Measurements from ENCODE around the gene AMER3. TPM values are rescaled to one million over a fixed set of nuclear protein-coding genes. Genes with fewer than 3 reads are reported as not detected.

The AMER3 gene
- total and polyA plus RNA-seq, 4 donors: not detected

GRCh38 chr2:130786076-130786475 is 30.7 kb downstream of the AMER3 start:
- Histone ChIP-seq H3K9me3 (ENCODE audit: control insufficient read depth in 4 of 4, low read length in 3 of 4) (no peaks in the 10 kb centered on the region), H3K27me3 (ENCODE audit: control insufficient read depth in 4 of 4, insufficient read depth in 4 of 4, low read length in 3 of 4) (no peaks in the 10 kb centered on the region), H3K4me3 (ENCODE audit: low read depth in 1 of 3, low read length in 3 of 3) (no peak overlapping the region), H3K27ac (ENCODE audit: low read depth in 1 of 2, low read length in 2 of 2) (no peak overlapping the region), H3K4me1 (ENCODE audit: control insufficient read depth in 4 of 4, insufficient read depth in 4 of 4, low read length in 3 of 4) (no peaks in the 10 kb centered on the region), H3K36me3 (ENCODE audit: control insufficient read depth in 4 of 4, insufficient read depth in 3 of 4, low read depth in 1 of 4, low read length in 3 of 4) (no peaks in the 10 kb centered on the region), H3K9ac (ENCODE audit: low read depth in 1 of 2, low read length in 2 of 2) (no peak overlapping the region)
- DNase-seq (ENCODE audit: low spot score): no peak
- no peak for TF ChIP-seq MAX (IDR thresholded peaks at IDR 0.05)
- no peak for TF ChIP-seq RAD21 (IDR thresholded peaks at IDR 0.05)
- no peak for TF ChIP-seq HNF4G (IDR thresholded peaks at IDR 0.05)
- no peak for TF ChIP-seq TAF1 (conservative IDR thresholded peaks at IDR 0.05)
- TF ChIP-seq SP1 (IDR thresholded peaks at IDR 0.05): no peak
- no peak for TF ChIP-seq GABPA (IDR thresholded peaks at IDR 0.05 in 1 of 2, conservative IDR thresholded peaks at IDR 0.05 in 1 of 2)
- WGBS: 90% methylated on average over 6 of the region's 6 CpGs

DNA sequence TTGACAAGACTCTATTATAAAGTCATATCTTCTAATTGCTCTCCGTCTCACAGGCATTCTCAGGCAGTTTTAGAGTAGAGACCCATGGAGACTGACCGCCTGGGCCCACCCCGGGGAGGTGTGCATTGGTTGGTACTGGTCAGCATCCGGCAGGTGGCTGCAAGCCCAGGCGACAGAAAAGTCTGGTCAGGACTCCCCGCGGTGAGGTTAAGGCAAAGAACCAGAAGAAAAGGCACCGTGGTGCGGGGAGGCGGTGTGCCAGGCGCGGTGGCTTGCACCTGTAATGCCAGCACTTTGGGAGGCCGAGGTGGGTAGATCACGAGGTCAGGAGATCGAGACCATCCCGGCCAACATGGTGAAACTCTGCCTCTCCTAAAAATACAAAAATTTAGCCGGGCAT is 32.5 kb downstream of the AMER3 start:
- DNase-seq (ENCODE audit: low spot score): no peak
- WGBS: 86% methylated on average over 17 of the region's 17 CpGs
- H3K27ac ChIP-seq (ENCODE audit: low read depth in 1 of 2, low read length in 2 of 2): no peak overlapping the region
- peaks cover 0 to 2% (median 0%) of the 10 kb centered on the region in 4 donors for H3K27me3 ChIP-seq (ENCODE audit: control insufficient read depth in 4 of 4, insufficient read depth in 4 of 4, low read length in 3 of 4)
- no peak overlapping the region for H3K9ac ChIP-seq (ENCODE audit: low read depth in 1 of 2, low read length in 2 of 2)
- no peak overlapping the region for H3K4me3 ChIP-seq (ENCODE audit: low read depth in 1 of 3, low read length in 3 of 3)
- no peaks in the 10 kb centered on the region for H3K4me1 ChIP-seq (ENCODE audit: control insufficient read depth in 4 of 4, insufficient read depth in 4 of 4, low read length in 3 of 4)
- no peaks in the 10 kb centered on the region for H3K36me3 ChIP-seq (ENCODE audit: control insufficient read depth in 4 of 4, insufficient read depth in 3 of 4, low read depth in 1 of 4, low read length in 3 of 4)
- TF ChIP-seq JUND (IDR thresholded peaks at IDR 0.05): no peak
- TF ChIP-seq SP1 (IDR thresholded peaks at IDR 0.05): no peak
- no peak for TF ChIP-seq YY1 (IDR thresholded peaks at IDR 0.05)
- TF ChIP-seq, protein P1, sequence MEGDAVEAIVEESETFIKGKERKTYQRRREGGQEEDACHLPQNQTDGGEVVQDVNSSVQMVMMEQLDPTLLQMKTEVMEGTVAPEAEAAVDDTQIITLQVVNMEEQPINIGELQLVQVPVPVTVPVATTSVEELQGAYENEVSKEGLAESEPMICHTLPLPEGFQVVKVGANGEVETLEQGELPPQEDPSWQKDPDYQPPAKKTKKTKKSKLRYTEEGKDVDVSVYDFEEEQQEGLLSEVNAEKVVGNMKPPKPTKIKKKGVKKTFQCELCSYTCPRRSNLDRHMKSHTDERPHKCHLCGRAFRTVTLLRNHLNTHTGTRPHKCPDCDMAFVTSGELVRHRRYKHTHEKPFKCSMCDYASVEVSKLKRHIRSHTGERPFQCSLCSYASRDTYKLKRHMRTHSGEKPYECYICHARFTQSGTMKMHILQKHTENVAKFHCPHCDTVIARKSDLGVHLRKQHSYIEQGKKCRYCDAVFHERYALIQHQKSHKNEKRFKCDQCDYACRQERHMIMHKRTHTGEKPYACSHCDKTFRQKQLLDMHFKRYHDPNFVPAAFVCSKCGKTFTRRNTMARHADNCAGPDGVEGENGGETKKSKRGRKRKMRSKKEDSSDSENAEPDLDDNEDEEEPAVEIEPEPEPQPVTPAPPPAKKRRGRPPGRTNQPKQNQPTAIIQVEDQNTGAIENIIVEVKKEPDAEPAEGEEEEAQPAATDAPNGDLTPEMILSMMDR (IDR thresholded peaks at IDR 0.05; ENCODE audit: low read depth, low read length, missing input control): no peak
- no peak for TF ChIP-seq MAX (IDR thresholded peaks at IDR 0.05)
- TF ChIP-seq HNF4A (conservative IDR thresholded peaks at IDR 0.05): no peak
- no peak for TF ChIP-seq FOXA2 (IDR thresholded peaks at IDR 0.05)
- no peak for TF ChIP-seq HNF4G (IDR thresholded peaks at IDR 0.05)
- TF ChIP-seq, protein P2, sequence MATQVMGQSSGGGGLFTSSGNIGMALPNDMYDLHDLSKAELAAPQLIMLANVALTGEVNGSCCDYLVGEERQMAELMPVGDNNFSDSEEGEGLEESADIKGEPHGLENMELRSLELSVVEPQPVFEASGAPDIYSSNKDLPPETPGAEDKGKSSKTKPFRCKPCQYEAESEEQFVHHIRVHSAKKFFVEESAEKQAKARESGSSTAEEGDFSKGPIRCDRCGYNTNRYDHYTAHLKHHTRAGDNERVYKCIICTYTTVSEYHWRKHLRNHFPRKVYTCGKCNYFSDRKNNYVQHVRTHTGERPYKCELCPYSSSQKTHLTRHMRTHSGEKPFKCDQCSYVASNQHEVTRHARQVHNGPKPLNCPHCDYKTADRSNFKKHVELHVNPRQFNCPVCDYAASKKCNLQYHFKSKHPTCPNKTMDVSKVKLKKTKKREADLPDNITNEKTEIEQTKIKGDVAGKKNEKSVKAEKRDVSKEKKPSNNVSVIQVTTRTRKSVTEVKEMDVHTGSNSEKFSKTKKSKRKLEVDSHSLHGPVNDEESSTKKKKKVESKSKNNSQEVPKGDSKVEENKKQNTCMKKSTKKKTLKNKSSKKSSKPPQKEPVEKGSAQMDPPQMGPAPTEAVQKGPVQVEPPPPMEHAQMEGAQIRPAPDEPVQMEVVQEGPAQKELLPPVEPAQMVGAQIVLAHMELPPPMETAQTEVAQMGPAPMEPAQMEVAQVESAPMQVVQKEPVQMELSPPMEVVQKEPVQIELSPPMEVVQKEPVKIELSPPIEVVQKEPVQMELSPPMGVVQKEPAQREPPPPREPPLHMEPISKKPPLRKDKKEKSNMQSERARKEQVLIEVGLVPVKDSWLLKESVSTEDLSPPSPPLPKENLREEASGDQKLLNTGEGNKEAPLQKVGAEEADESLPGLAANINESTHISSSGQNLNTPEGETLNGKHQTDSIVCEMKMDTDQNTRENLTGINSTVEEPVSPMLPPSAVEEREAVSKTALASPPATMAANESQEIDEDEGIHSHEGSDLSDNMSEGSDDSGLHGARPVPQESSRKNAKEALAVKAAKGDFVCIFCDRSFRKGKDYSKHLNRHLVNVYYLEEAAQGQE (IDR thresholded peaks at IDR 0.05): no peak
- no peaks in the 10 kb centered on the region for H3K9me3 ChIP-seq (ENCODE audit: control insufficient read depth in 4 of 4, low read length in 3 of 4)

DNA sequence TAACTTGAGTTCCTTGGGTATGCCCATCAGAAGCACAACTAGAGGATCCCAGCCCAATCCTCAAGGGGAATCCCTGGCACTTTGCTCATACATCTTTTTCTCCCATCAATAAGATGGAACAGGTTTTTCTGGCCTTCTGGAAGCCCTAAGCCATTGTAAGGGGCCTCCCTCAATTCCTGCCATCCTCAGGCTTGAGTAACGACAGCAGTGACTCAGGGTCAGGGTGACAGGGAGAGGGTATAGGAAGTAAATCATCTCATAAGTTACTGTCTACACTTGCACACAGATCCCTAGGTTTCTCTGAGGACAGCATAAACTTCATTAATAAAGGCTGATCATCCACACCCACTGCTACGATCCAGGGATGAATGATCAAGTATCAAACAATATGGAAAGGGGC is 35.0 kb downstream of the AMER3 start:
- Histone ChIP-seq H3K9me3 (ENCODE audit: control insufficient read depth in 4 of 4, low read length in 3 of 4) (no peaks in the 10 kb centered on the region), H3K4me1 (ENCODE audit: control insufficient read depth in 4 of 4, insufficient read depth in 4 of 4, low read length in 3 of 4) (no peaks in the 10 kb centered on the region), H3K9ac (ENCODE audit: low read depth in 1 of 2, low read length in 2 of 2) (no peak overlapping the region), H3K27me3 (ENCODE audit: control insufficient read depth in 4 of 4, insufficient read depth in 4 of 4, low read length in 3 of 4) (peaks cover 0 to 2% (median 0%) of the 10 kb centered on the region in 4 donors), H3K27ac (ENCODE audit: low read depth in 1 of 2, low read length in 2 of 2) (no peak overlapping the region), H3K4me3 (ENCODE audit: low read depth in 1 of 3, low read length in 3 of 3) (no peak overlapping the region), H3K36me3 (ENCODE audit: control insufficient read depth in 4 of 4, insufficient read depth in 3 of 4, low read depth in 1 of 4, low read length in 3 of 4) (no peaks in the 10 kb centered on the region)
- no peak for TF ChIP-seq TAF1 (conservative IDR thresholded peaks at IDR 0.05)
- TF ChIP-seq FOXA2 (IDR thresholded peaks at IDR 0.05): no peak
- TF ChIP-seq NR2F2 (IDR thresholded peaks at IDR 0.05): no peak
- no peak for DNase-seq (ENCODE audit: low spot score)
- WGBS: 81% methylated on average over 2 of the region's 2 CpGs

Measured in liver (tissue), 9 donors.